Measurements from ENCODE around the gene MIAT.

GRCh38 chr22:26675687-26676268 is 18.4 kb downstream of the MIAT start:
- TF ChIP-seq CTCF (conservative IDR thresholded peaks at IDR 0.05 in 1 of 2, IDR thresholded peaks at IDR 0.05 in 1 of 2; ENCODE audit: low read depth in 1 of 2, low read length in 2 of 2), result no peak
- no peak for TF ChIP-seq EZH2 (IDR thresholded peaks at IDR 0.05; ENCODE audit: low read length, missing control alignments)
